A549 (cell line): ENCODE measurements around the gene ANKRD10. TPM values are rescaled to one million over a fixed set of nuclear protein-coding genes. Genes with fewer than 3 reads are reported as not detected.

Source experiments
- ATAC-seq, 2 experiments: fragments of 200-7000 bp in 1 of 2; fragments of >200 bp in 1 of 2; cut with Nextera tagmentation in 1 of 2; cut with Tn5 transposase in 1 of 2; 3 replicates each; pipeline versions ENCODE4 v1.8.0 to v1.9.1; 2018 to 2020; ENCODE audit warnings: mild to moderate bottlenecking in 1 of 2, moderate library complexity in 1 of 2
- CTCF ChIA-PET: fragments of 300-600 bp; sonication (Branson Sonifier 250); formaldehyde crosslinking; extraction: SDS; loops from one replicate; lab custom pipeline; 2021; ENCODE audit warnings: antibody characterized with exemption, inconsistent platforms; lab: Yijun Ruan, JAX
- POLR2A ChIA-PET: fragments of 350-600 bp; formaldehyde crosslinking; extraction: SDS; loops from one replicate; lab custom pipeline; 2021; ENCODE audit warnings: antibody characterized with exemption, inconsistent platforms; lab: Yijun Ruan, JAX
- DNase-seq, 2 experiments: peaks; one replicate each; pipeline versions ENCODE4 v3.0.0 to v3.0.0-alpha.2; 2011 to 2016; ENCODE audit warnings: low read depth in 1 of 2, low spot score in 1 of 2
- FAIRE-seq: peaks from 2 replicates; lab custom pipeline; 2011; peaks lifted over from hg19 to GRCh38; lab: Jason Lieb, UNC
- H3K27ac ChIP-seq, 2 experiments: fragments of >200 bp; sonication (Bioruptor Twin); formaldehyde crosslinking; 3 replicates each; pipeline ENCODE4 v1.5.1; 2016 to 2017
- H3K4me1 ChIP-seq: fragments of >200 bp; sonication (Bioruptor Twin); formaldehyde crosslinking; 3 replicates; pipeline ENCODE4 v1.6.1; 2016
- H3K4me2 ChIP-seq: fragments of >200 bp; sonication (Bioruptor Twin); formaldehyde crosslinking; 3 replicates; pipeline ENCODE4 v1.6.1; 2016
- H3K4me3 ChIP-seq: fragments of >200 bp; sonication (Bioruptor Twin); formaldehyde crosslinking; 3 replicates; pipeline ENCODE4 v1.5.1; 2016
- H3K9me3 ChIP-seq: fragments of >200 bp; sonication (Bioruptor Twin); formaldehyde crosslinking; 3 replicates; pipeline ENCODE4 v1.6.1; 2016
- BHLHE40 ChIP-seq: IDR thresholded peaks from 2 replicates; pipeline ENCODE4 v1.6.1; 2012; ENCODE audit warnings: low read depth, low read length, inconsistent platforms
- CBX2 ChIP-seq: fragments of 200-600 bp; sonication (generic); IDR thresholded peaks from 2 replicates; pipeline ENCODE4 v1.6.1; 2016; ENCODE audit warnings: low read depth, mild to moderate bottlenecking, borderline replicate concordance
- CEBPB ChIP-seq, 2 experiments: fragments of >200 bp in 1 of 2; sonication (Bioruptor Twin) in 1 of 2; formaldehyde crosslinking in 1 of 2; IDR thresholded peaks; 2 replicates each; pipeline ENCODE4 v1.6.1; 2012 to 2016
- E2F6 ChIP-seq: IDR thresholded peaks from 2 replicates; pipeline ENCODE4 v1.6.1; 2012; ENCODE audit warnings: low read depth, borderline replicate concordance
- EHMT2 ChIP-seq: fragments of 200-600 bp; sonication (generic); IDR thresholded peaks from 2 replicates; pipeline ENCODE4 v1.6.1; 2016; ENCODE audit warnings: antibody characterized with exemption, low read depth, mild to moderate bottlenecking, moderate library complexity
- ESRRA ChIP-seq: fragments of 150-350 bp; IDR thresholded peaks from 2 replicates; pipeline ENCODE4 v1.6.1; 2014; ENCODE audit warnings: mild to moderate bottlenecking, low read length, borderline replicate concordance
- GATA3 ChIP-seq: IDR thresholded peaks from 2 replicates; pipeline ENCODE4 v1.6.1; 2012; ENCODE audit warnings: borderline replicate concordance
- HOXB13 ChIP-seq: fragments of 250-450 bp; sonication (Bioruptor Pico); IDR thresholded peaks from 2 replicates; pipeline ENCODE4 v1.5.0; 2020; ENCODE audit warnings: low read depth, mild to moderate bottlenecking, moderate library complexity
- HOXB5 ChIP-seq: fragments of 250-450 bp; sonication (Bioruptor Pico); IDR thresholded peaks from 2 replicates; pipeline ENCODE4 v1.5.0; 2020; ENCODE audit warnings: mild to moderate bottlenecking, moderate library complexity
- KDM1A ChIP-seq: fragments of 200-600 bp; sonication (generic); IDR thresholded peaks from 2 replicates; pipeline ENCODE4 v1.6.1; 2016; ENCODE audit warnings: low read depth, mild to moderate bottlenecking
- KDM5A ChIP-seq: fragments of 200-600 bp; sonication (generic); IDR thresholded peaks from 2 replicates; pipeline ENCODE4 v1.6.1; 2016; ENCODE audit warnings: antibody characterized with exemption, mild to moderate bottlenecking
- MAFK ChIP-seq: fragments of 450-650 bp; IDR thresholded peaks from 2 replicates; pipeline ENCODE4 v1.6.1; 2014; ENCODE audit not compliant: partially characterized antibody
- NFE2L2 ChIP-seq: fragments of 150-350 bp; conservative IDR thresholded peaks from 2 replicates; pipeline ENCODE4 v1.6.1; 2014; ENCODE audit warnings: low read length
- NPAS2 ChIP-seq: fragments of 250-450 bp; sonication (Bioruptor Pico); IDR thresholded peaks from 2 replicates; pipeline ENCODE4 v1.8.0; 2022; ENCODE audit warnings: mild to moderate bottlenecking, moderate library complexity, borderline replicate concordance
- NR3C1 ChIP-seq: fragments of >200 bp; sonication (Bioruptor Twin); formaldehyde crosslinking; IDR thresholded peaks from 3 replicates; pipeline ENCODE4 v1.6.1; 2017
- PBX3 ChIP-seq: IDR thresholded peaks from 2 replicates; pipeline ENCODE4 v1.6.1; 2012
- RAD21 ChIP-seq, 2 experiments: fragments of >200 bp in 1 of 2; sonication (Bioruptor Twin) in 1 of 2; formaldehyde crosslinking in 1 of 2; IDR thresholded peaks in 1 of 2; conservative IDR thresholded peaks in 1 of 2; 2 replicates in 1 of 2; 3 replicates in 1 of 2; pipeline ENCODE4 v1.6.1; 2012 to 2018; ENCODE audit warnings: inconsistent platforms in 1 of 2
- RCOR1 ChIP-seq: fragments of 150-350 bp; IDR thresholded peaks from 2 replicates; pipeline ENCODE4 v1.6.1; 2014; ENCODE audit warnings: antibody characterized with exemption, low read length, low read depth
- REST ChIP-seq: fragments of 200-600 bp; sonication (generic); IDR thresholded peaks from 2 replicates; pipeline ENCODE4 v1.6.1; 2016; ENCODE audit warnings: antibody characterized with exemption, mild to moderate bottlenecking, moderate library complexity
- RNF2 ChIP-seq: fragments of 200-600 bp; sonication (generic); IDR thresholded peaks from 2 replicates; pipeline ENCODE4 v1.6.1; 2016; ENCODE audit warnings: low read depth, mild to moderate bottlenecking, antibody characterized with exemption, moderate library complexity, borderline replicate concordance
- SMC3 ChIP-seq: fragments of >200 bp; sonication (Bioruptor Twin); formaldehyde crosslinking; IDR thresholded peaks from 3 replicates; pipeline ENCODE4 v1.6.1; 2018; ENCODE audit warnings: inconsistent platforms
- SREBF2 ChIP-seq: fragments of 450-650 bp; IDR thresholded peaks from 2 replicates; pipeline ENCODE4 v1.6.1; 2014; ENCODE audit warnings: mild to moderate bottlenecking, moderate library complexity
- TP53 ChIP-seq: fragments of 250-450 bp; sonication (Bioruptor Pico); IDR thresholded peaks from 2 replicates; pipeline ENCODE4 v1.5.0; 2021; ENCODE audit warnings: mild to moderate bottlenecking, moderate library complexity
- ZFP36 ChIP-seq: fragments of 450-650 bp; IDR thresholded peaks from 2 replicates; pipeline ENCODE4 v1.6.1; 2014; ENCODE audit warnings: borderline replicate concordance; ENCODE audit not compliant: partially characterized antibody
- ZNF302 ChIP-seq: fragments of 250-450 bp; sonication (Bioruptor Pico); IDR thresholded peaks from 2 replicates; pipeline ENCODE4 v1.9.0; 2021; ENCODE audit warnings: inconsistent platforms, mild to moderate bottlenecking, moderate library complexity
- WGBS: methylation state at CpG from one replicate; pipeline ENCODE4 v1.1.6; 2017; ENCODE audit errors: missing lambda C conversion rate; 5-methylcytosine and 5-hydroxymethylcytosine counted together
- polyA plus RNA-seq, 4 experiments: library from polyadenylated mRNA; depleted of rRNA in 3 of 4; stranded (reverse); fragments of >200 nt; fragmentation: RNase III in 1 of 4; extraction: RNeasy Plus Mini Kit Qiagen cat#74134 plus additional on column Dnase treatment in 1 of 4; gene quantifications; 2 replicates in 3 of 4; 3 replicates in 1 of 4; pipeline ENCODE4 v1.2.3, GENCODE V29; 2011 to 2017
- TF ChIP-seq, protein P1 (sequence below): fragments of 250-450 bp; sonication (Bioruptor Pico); IDR thresholded peaks from 2 replicates; pipeline ENCODE4 v1.5.0; 2020; ENCODE audit warnings: low read depth, mild to moderate bottlenecking, moderate library complexity
- TF ChIP-seq, protein P2 (sequence below): IDR thresholded peaks from 2 replicates; pipeline ENCODE4 v1.6.1; 2012

The ANKRD10 gene
- polyA plus RNA-seq, 2 of the 4 experiments (the other 2 are of a cell fraction) = 32.1 to 66.0 TPM

GRCh38 chr13:110887597-110888333 is 27.1 kb downstream of the ANKRD10 start:
- ChIA-PET POLR2A (no interaction called here), CTCF (no interaction called here)
- no peak overlapping the region for H3K4me2 ChIP-seq
- H3K4me1 ChIP-seq = no peaks in the 10 kb centered on the region
- FAIRE-seq (no peak), ATAC-seq (peak; percentile 37 to 40; a peak in 3 of 6 replicates)
- TF ChIP-seq CEBPB (IDR thresholded peaks at IDR 0.05) (no peak), HOXB13 (CRISPR knock-in tag) (no peak), TP53 (CRISPR knock-in tag) (no peak), SMC3 (no peak), BHLHE40 (no peak), NPAS2 (no peak), NFE2L2 (no peak), RAD21 (conservative IDR thresholded peaks at IDR 0.05 in 1 of 2, IDR thresholded peaks at IDR 0.05 in 1 of 2) (no peak), ZNF302 (CRISPR knock-in tag) (no peak), HOXB5 (CRISPR knock-in tag) (no peak), NR3C1 (no peak), SREBF2 (no peak), RNF2 (no peak), KDM5A (no peak), ZFP36 (no peak), MAFK (no peak), REST (no peak)
- TF ChIP-seq, protein P1, sequence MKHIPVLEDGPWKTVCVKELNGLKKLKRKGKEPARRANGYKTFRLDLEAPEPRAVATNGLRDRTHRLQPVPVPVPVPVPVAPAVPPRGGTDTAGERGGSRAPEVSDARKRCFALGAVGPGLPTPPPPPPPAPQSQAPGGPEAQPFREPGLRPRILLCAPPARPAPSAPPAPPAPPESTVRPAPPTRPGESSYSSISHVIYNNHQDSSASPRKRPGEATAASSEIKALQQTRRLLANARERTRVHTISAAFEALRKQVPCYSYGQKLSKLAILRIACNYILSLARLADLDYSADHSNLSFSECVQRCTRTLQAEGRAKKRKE (CRISPR knock-in tag) = no peak
- TF ChIP-seq, all 56 proteins: peak for 0
- no peak for DNase-seq
- 76% methylated on average over 9 of the region's 9 CpGs for WGBS
- H3K4me3 ChIP-seq = no peak overlapping the region
- H3K9me3 ChIP-seq = no peaks in the 10 kb centered on the region
- no peak overlapping the region for H3K27ac ChIP-seq

DNA sequence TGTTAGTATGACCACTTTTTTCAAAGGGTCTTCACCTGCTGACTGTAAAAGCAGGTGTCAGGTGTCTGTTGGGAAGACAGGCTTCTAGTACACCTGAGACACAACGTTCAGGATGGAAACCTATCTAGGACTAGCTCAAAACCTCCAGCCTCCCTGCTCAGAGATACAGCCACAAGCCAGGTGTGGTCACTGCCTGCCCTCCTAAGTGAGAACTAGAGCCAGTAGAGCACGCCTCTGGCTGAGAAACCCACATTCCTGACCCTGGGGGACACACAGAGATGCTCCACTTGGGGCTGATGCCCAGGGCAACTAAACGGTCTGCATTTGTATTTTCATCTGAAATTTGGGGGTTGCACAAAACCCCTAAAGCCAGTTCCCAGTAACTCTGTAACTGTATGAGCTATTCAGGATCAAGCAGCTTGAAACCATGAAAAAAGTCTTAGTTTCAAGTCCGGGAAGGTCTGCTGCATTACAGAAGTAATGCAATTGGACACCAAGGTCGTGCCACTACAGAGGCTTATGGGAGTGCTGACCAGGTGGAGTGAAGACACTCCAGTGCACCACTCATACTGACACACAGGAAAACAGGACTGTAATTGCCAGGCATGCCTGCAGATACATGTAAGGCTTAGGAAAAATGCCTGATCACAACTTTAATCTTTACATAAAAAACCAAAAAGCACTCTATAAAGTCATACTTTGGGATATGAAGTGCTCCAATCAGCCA is 27.8 kb downstream of the ANKRD10 start:
- DNase-seq = no peak
- no peak for FAIRE-seq
- H3K4me1 ChIP-seq = no peaks in the 10 kb centered on the region
- peak; percentile 52 to 55; a peak in 3 of 6 replicates for ATAC-seq
- no peak overlapping the region for H3K27ac ChIP-seq
- ChIA-PET CTCF (no interaction called here), POLR2A (interaction anchor here (0.6 kb wide), 1 partner anchor 12 kb away, joined by 8 read pairs; no protein-coding TSS in a partner anchor)
- H3K4me2 ChIP-seq = no peak overlapping the region
- no peaks in the 10 kb centered on the region for H3K9me3 ChIP-seq
- H3K4me3 ChIP-seq = no peak overlapping the region
- TF ChIP-seq PBX3 = no peak
- TF ChIP-seq SMC3 = no peak
- TF ChIP-seq, protein P2, sequence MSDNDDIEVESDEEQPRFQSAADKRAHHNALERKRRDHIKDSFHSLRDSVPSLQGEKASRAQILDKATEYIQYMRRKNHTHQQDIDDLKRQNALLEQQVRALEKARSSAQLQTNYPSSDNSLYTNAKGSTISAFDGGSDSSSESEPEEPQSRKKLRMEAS = no peak
- no peak for TF ChIP-seq EHMT2
- TF ChIP-seq KDM1A = no peak
- TF ChIP-seq GATA3 = no peak
- no peak for TF ChIP-seq HOXB5 (CRISPR knock-in tag)
- no peak for TF ChIP-seq E2F6
- TF ChIP-seq RCOR1 = no peak
- no peak for TF ChIP-seq CBX2
- TF ChIP-seq ESRRA = no peak
- 64% methylated on average over 2 of the region's 5 CpGs for WGBS
